HG03060 (cell line): ENCODE data around the gene GORASP2.
A peak's percentile ranks its signal among the peaks of the same experiment; 100 is the strongest.
"Not testable (repeated sequence)": the region's sequence is repeated elsewhere in the genome, so short reads cannot be mapped to it uniquely, and the experiment has no call there.

Experiments
- ATAC-seq: cut with Tn5 transposase; IDR thresholded peaks from one replicate; pipeline ENCODE4 v1.9.1; 2021; ENCODE audit warnings: low read depth, moderate number of reproducible peaks; ENCODE audit not compliant: unreplicated experiment

GORASP2 gene

GRCh38 chr2:170928824-170929685 lies at the start of gene GORASP2:
TSS of gene GORASP2 (plus strand) at chr2:170929253. CDS start at chr2:170929341, 88 bp downstream.
- peak; percentile 85 for ATAC-seq

GRCh38 chr2:170881840-170882239 lies 47.2 kb upstream of the GORASP2 start:
- ATAC-seq = no peak

- ATAC-seq = no peak
Measured at GRCh38 chr2:170882758-170883157, 46.3 kb upstream of the GORASP2 start.

- no peak for ATAC-seq
Measured at GRCh38 chr2:170883683-170884082, 45.4 kb upstream of the GORASP2 start.

- ATAC-seq = no peak
Measured at GRCh38 chr2:170885130-170885791, 43.8 kb upstream of the GORASP2 start.

- peak; percentile 49 for ATAC-seq
Measured at GRCh38 chr2:170886386-170886785, 42.7 kb upstream of the GORASP2 start.

- no peak for ATAC-seq
Measured at GRCh38 chr2:170887496-170887895, 41.6 kb upstream of the GORASP2 start.

- no peak for ATAC-seq
Measured at GRCh38 chr2:170887896-170888295, 41.2 kb upstream of the GORASP2 start.

- no peak for ATAC-seq
Measured at GRCh38 chr2:170891893-170892292, 37.2 kb upstream of the GORASP2 start.

- no peak for ATAC-seq
Measured at GRCh38 chr2:170892391-170892951, 36.6 kb upstream of the GORASP2 start.

- ATAC-seq = no peak
Measured at GRCh38 chr2:170895023-170895757, 33.9 kb upstream of the GORASP2 start.

GRCh38 chr2:170896622-170897021 lies 32.4 kb upstream of the GORASP2 start:
- ATAC-seq = no peak

- no peak for ATAC-seq
Measured at GRCh38 chr2:170897108-170897507, 31.9 kb upstream of the GORASP2 start.

GRCh38 chr2:170905864-170906263 lies 23.2 kb upstream of the GORASP2 start:
- no peak for ATAC-seq

- ATAC-seq = no peak
Measured at GRCh38 chr2:170911314-170911889, 17.7 kb upstream of the GORASP2 start.

- ATAC-seq = not testable (repeated sequence)
Measured at GRCh38 chr2:170914994-170915666, 13.9 kb upstream of the GORASP2 start.

GRCh38 chr2:170917219-170917913 lies 11.7 kb upstream of the GORASP2 start:
- ATAC-seq = no peak

- ATAC-seq = no peak
Measured at GRCh38 chr2:170917957-170918356, 11.1 kb upstream of the GORASP2 start.

GRCh38 chr2:170921873-170922272 lies 7.2 kb upstream of the GORASP2 start:
- not testable (repeated sequence) for ATAC-seq
